Stimulated activated naive CD8-positive, alpha-beta T cell treated with anti-CD3 and anti-CD28 coated beads, Interleukin-15, amount 100 ng/mL, for 72 hours (primary cell): Measurements from ENCODE around the gene CNDP1.
A peak's percentile ranks its signal among the peaks of the same experiment; 100 is the strongest.

Source experiments
- ATAC-seq: fragments of 150-1000 bp; cut with Tn5 transposase; 2 replicates; pipeline ENCODE4 v1.10.0; 2021; ENCODE audit warnings: mild to moderate bottlenecking, moderate library complexity
- DNase-seq, 2 donors: peaks; one replicate each; pipeline ENCODE4 v3.0.0; 2021 to 2022
- H3K27ac Mint-ChIP-seq, 2 donors: one replicate each; pipeline ENCODE4 v1.8.0; 2022; ENCODE audit warnings: mild to moderate bottlenecking in 2 of 2, mixed read lengths in 2 of 2, moderate library complexity in 2 of 2
- H3K27me3 Mint-ChIP-seq: one replicate; pipeline ENCODE4 v1.8.0; 2022; ENCODE audit warnings: mixed read lengths
- H3K4me1 Mint-ChIP-seq: one replicate; pipeline ENCODE4 v1.8.0; 2022; ENCODE audit warnings: mild to moderate bottlenecking, mixed read lengths
- H3K4me3 Mint-ChIP-seq, 2 donors: one replicate each; pipeline ENCODE4 v1.8.0; 2022; ENCODE audit warnings: mild to moderate bottlenecking in 2 of 2, mixed read lengths in 2 of 2, moderate library complexity in 1 of 2
- H3K9me3 Mint-ChIP-seq, 2 donors: one replicate each; pipeline ENCODE4 v1.8.0; 2022; ENCODE audit warnings: mixed read lengths in 2 of 2

Gene CNDP1

GRCh38 chr18:74630804-74631203, 96.5 kb downstream of the CNDP1 start:
- no peaks in the 10 kb centered on the region for H3K27me3 Mint-ChIP-seq
- peaks cover 37% of the 10 kb centered on the region for H3K4me1 Mint-ChIP-seq
- peak overlapping the region; percentile 76 to 77 for H3K4me3 Mint-ChIP-seq
- no peaks in the 10 kb centered on the region for H3K9me3 Mint-ChIP-seq
- no peak for ATAC-seq
- H3K27ac Mint-ChIP-seq: peak overlapping the region in 1 of 2 donors; percentile 91
- DNase-seq: no peak

DNA sequence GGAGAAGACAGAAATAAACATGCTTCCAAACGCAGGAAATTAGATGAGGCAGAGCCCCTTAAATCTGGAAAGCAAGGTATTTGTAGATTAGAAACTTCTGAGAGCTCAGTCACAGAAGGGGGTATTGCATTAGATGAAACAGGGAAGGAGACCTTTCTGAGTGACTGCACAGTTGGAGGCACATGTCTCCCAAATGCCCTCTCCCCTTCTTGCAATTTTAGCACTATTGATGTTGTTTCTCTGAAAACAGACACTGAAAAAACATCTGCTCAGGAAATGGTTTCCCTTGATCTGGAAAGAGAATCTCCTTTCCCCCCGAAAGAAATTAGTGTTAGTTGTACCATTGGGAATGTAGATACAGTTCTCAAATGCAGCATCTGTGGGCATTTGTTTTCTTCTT, 96.9 kb downstream of the CNDP1 start:
- peak overlapping the region; percentile 21 to 91 for H3K27ac Mint-ChIP-seq

GRCh38 chr18:74631623-74632350, 97.5 kb downstream of the CNDP1 start:
- Mint-ChIP-seq H3K27ac (peak overlapping the region; percentile 76 to 91), H3K4me3 (peak overlapping the region; percentile 76 to 77), H3K4me1 (peaks cover 36% of the 10 kb centered on the region), H3K27me3 (no peaks in the 10 kb centered on the region), H3K9me3 (no peaks in the 10 kb centered on the region)
- ATAC-seq (peak; percentile 76), DNase-seq (no peak)

More for the DNA sequence above, 96.9 kb downstream of the CNDP1 start:
- Mint-ChIP-seq H3K27me3 (no peaks in the 10 kb centered on the region), H3K4me3 (peak overlapping the region; percentile 76 to 77), H3K4me1 (peaks cover 37% of the 10 kb centered on the region), H3K9me3 (no peaks in the 10 kb centered on the region)
- ATAC-seq: no peak
- DNase-seq: no peak

DNA sequence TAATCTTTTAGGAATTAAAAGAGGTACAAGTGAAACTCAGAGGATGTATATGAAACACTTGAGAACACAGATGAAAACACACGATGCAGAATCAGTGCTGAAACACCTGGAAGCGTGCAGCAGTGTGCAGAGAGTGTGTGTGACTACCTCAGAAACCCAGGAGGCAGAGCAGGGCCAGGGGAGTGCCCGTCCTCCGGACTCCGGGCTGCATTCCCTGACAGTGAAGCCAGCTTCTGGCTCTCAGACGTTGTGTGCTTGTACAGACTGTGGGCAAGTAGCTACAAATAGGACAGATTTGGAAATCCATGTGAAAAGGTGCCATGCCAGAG, 98.0 kb downstream of the CNDP1 start:
- DNase-seq: no peak
- ATAC-seq: peak; percentile 43
- H3K4me3 Mint-ChIP-seq: peak overlapping the region; percentile 76 to 77
- no peaks in the 10 kb centered on the region for H3K9me3 Mint-ChIP-seq
- H3K27me3 Mint-ChIP-seq: no peaks in the 10 kb centered on the region
- H3K27ac Mint-ChIP-seq: peak overlapping the region; percentile 76 to 91
- H3K4me1 Mint-ChIP-seq: peaks cover 31% of the 10 kb centered on the region

GRCh38 chr18:74632856-74633255, 98.6 kb downstream of the CNDP1 start:
- ATAC-seq: no peak
- Mint-ChIP-seq H3K4me1 (peaks cover 25% of the 10 kb centered on the region), H3K9me3 (no peaks in the 10 kb centered on the region), H3K27me3 (no peaks in the 10 kb centered on the region), H3K27ac (no peak overlapping the region), H3K4me3 (no peak overlapping the region)
- no peak for DNase-seq

- Mint-ChIP-seq H3K27ac (peak overlapping the region in 1 of 2 donors; percentile 61), H3K27me3 (no peaks in the 10 kb centered on the region), H3K4me3 (no peak overlapping the region), H3K4me1 (peaks cover 24% of the 10 kb centered on the region), H3K9me3 (no peaks in the 10 kb centered on the region)
- DNase-seq (no peak), ATAC-seq (no peak)
These were observed 99.5 kb downstream of the CNDP1 start for GRCh38 chr18:74633652-74634352.

DNA sequence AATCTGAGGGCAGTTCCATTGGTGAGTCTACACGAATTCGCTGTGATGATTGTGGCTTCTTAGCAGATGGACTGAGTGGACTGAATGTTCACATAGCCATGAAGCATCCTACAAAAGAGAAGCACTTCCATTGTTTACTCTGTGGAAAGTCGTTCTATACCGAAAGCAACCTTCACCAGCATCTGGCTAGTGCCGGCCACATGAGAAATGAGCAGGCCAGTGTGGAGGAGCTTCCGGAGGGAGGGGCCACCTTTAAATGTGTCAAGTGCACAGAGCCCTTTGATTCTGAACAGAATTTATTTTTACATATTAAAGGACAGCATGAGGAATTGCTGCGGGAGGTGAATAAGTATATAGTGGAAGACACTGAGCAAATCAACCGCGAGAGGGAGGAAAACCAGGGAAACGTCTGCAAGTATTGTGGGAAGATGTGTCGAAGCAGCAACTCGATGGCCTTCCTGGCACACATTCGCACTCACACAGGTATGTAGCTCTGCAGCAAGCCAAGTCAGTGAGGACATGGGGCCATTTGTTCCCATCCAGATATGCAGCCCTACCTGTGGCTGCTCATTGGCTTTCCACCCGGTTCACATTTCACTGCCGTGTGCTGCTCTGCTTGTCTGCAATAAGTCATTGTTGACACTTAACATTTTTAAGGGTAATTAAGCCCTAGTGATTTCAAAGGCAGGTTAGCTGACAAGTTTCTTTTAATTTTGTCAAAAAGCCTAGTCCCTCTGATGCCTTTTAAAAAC, 101.1 kb downstream of the CNDP1 start:
- H3K27ac Mint-ChIP-seq: no peak overlapping the region
- H3K4me3 Mint-ChIP-seq: no peak overlapping the region
- no peaks in the 10 kb centered on the region for H3K27me3 Mint-ChIP-seq
- no peaks in the 10 kb centered on the region for H3K9me3 Mint-ChIP-seq
- H3K4me1 Mint-ChIP-seq: peaks cover 23% of the 10 kb centered on the region
- ATAC-seq: no peak
- no peak for DNase-seq
